ENCODE data around the gene FAM170B.

Gene FAM170B

GRCh38 chr10:49133706-49134248 is at the start of gene FAM170B:
Gene FAM170B (minus strand): TSS chr10:49134021. CDS start chr10:49133918, 103 bp downstream.
- no peak for DNase-seq (ENCODE audit: low read depth in 1 of 2, low spot score in 1 of 2)

DNA sequence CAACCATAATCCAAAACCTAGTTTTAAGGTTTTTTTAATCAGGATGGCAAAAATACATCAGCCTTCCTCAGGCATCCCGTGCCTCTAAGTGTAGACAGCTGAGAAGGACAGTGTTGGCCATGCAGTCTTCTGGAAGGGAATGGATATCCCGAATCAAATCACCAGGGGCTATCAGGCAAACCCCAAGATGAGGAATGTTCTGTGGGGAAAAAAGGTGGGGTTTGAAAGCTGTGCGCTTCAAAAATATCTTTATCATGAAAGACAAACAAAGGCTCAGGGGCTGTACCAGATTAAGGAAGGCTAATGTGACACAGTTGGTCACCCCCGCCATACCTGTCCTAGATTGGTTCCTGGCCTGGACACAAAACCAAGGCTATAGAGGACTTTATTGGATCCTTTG is 49.0 kb upstream of the FAM170B start:
- DNase-seq (ENCODE audit: low read depth in 1 of 2, low spot score in 1 of 2), result no peak

DNA sequence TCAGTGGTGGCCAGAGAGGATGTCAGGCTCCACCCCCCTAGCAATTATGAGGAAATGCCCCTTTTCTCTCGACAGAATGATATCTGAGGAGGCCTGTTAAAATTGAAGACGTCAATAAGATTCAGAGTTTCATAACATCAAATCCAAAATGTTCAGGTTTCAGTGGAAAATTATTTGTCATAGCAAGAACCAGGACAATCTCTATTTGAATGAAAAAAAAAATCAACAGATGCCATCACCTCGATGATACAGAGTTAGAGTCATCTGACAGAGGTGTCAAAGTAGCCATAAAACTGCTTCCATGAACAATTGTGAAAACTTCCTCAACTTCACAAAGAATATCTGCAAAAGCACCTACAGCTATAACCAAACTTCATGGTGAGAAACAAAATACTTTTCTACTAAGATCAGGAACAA is 46.6 kb upstream of the FAM170B start:
- DNase-seq (ENCODE audit: low read depth in 1 of 2, low spot score in 1 of 2), result no peak

- no peak for DNase-seq (ENCODE audit: low read depth in 1 of 2, low spot score in 1 of 2)
Observed at GRCh38 chr10:49179699-49180443, 46.0 kb upstream of the FAM170B start.

DNA sequence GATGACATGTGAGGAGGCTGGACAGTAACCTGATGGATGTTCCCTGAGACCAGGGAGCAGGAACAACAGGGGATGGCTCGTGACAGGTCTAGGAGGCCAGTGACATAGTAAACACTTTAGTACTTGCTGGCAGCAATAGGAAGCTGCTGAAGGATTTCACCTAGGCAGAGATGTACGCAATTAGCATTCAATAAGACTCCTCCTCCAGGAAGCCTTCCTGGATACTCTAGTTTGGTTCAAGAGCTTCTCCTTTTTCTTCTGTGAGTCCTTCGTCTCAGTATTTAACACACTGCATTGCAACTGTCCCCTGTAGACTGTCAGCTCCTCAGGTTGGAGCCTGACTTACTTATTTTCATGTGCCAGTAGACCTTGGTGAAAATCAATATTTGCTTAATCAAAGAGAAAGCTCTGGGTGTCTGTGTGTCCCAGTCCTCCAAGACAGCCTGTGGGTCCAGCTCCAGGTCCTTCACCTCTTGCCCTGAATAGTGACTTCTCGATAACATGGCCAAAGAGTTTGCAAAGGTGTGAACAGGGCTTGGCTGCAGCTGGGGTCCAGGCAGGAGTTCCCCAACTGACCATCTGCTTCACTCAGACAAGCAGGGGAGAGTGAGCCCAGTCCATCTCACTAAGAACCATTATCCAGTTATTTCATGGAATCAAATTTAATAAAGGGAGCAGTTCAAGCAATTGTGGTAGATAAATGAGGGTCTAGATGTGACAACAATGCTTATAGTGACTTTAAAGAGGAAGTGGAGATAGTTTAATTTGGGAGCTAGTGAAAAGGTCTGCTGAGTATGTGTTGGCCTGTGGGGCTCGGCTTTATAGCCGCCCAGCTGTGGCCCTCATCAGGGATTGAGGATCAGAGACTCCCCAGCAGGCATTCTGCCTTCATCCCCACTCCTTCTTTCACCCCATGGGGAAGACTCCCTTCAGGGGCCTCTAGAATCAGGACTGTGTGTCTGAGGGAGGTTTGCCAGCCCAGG is 45.0 kb upstream of the FAM170B start:
- DNase-seq (ENCODE audit: low read depth in 1 of 2, low spot score in 1 of 2), result no peak

DNA sequence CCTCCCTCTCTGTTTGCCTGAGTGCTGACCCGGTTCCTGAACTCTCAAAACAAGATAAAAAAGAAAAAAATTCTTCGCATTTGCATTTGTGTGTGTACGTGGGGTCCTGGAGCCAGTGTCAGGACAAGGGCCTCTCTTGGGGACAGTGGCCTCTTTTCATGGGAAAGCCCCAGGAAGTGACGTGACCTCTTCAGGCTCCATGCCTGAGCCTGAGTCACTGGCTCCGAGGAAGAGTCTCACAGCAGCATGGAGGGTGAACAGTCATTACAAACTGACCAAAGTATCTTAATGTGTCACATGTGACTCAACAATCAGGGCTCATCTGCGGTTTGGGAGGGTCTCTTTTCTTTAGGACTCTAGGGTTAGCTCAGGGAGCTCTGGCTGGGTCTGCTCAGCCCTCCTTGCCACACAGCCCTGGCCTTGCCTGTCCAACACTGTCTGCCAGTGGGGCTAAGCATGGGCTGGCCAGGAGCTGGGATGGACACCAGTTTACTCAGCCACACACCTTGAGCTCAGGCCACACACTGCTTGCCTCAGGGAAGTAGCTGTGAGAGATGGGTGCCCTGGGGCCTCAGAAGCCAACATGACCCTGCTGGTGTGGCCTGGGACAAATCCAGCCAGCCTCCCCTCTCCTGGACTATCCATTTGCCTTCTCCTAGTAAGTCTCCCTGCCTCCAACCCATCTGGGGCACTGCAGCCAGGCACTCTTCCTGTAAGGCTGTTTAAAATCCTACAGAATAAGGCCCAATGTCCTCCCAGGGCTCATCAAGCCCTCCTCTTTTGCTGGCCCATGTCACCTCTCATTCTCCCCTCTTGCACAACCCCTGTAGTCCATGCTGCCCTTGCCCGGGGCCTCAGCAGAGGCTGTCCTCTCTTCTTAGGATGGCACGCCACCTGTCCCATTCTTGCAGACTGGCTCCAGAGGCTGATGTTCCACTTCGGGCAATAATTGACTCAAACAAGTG is 43.9 kb upstream of the FAM170B start:
- no peak for DNase-seq (ENCODE audit: low read depth in 1 of 2, low spot score in 1 of 2)

GRCh38 chr10:49176310-49177268 is 42.8 kb upstream of the FAM170B start:
- DNase-seq (ENCODE audit: low read depth in 1 of 2, low spot score in 1 of 2), result no peak

DNA sequence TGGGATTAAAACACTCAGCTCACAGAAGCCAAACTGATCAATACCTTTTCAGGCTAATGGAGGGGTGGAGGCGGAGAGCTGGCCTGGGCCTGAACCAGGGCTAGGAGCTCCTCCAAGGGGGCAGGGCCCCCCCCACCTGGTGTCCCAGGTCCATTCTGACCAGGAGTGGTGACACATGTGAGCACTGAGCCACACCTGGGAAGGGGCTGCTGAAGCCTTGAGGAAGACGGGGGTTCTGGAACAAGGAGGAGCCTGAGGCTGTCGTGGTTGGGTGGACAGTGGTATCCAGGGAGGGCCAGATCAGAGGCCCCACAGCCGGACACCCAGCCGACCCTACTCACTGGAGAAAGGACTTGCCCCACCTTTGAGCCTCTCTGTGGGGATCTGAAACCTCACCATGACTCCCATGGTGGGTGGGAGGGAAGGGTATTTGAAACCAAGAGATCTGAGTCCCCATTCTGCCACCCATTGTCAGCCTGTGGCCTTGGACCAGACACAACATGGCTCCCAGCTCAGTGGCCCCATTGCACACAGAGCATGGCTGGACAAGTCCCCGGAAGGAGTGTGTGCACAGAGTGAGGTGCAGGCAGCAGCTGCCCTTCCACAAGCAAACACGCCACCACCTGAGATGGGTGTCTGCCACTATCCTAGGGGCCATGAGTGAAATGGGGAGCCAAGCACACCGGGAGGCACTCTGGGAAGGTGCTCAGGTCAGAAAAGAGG is 41.9 kb upstream of the FAM170B start:
- DNase-seq (ENCODE audit: low read depth in 1 of 2, low spot score in 1 of 2), result no peak

DNA sequence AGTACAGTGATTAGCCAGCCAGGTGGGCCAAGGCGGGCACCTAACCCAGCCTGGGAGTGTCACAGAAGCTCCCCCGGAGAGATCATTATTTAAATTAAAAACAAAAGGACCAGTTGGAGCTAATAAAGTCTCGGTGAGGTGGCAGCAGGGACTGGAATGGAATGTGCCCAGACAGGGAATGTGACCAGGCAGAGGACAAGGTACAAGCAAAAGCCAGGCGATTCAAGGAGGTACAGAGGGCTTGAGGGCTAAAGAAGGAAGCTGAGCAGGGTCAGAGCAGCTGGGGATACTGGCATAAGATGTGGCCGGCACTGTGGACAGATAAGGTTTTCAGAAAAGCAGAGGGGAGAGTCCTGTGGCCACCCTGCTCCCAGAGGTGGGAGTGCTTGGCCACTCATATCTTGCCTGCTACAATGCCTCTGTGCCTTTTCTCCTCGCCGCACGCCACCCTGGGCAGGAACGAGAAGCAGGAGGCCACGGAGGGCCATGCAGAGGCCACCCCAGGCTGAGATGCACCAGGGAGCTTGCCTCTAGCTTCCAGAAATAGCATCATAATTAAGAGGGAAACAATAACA is 41.2 kb upstream of the FAM170B start:
- DNase-seq (ENCODE audit: low read depth in 1 of 2, low spot score in 1 of 2), result no peak

GRCh38 chr10:49174261-49174925 is 40.6 kb upstream of the FAM170B start:
- DNase-seq (ENCODE audit: low read depth in 1 of 2, low spot score in 1 of 2), result no peak

DNA sequence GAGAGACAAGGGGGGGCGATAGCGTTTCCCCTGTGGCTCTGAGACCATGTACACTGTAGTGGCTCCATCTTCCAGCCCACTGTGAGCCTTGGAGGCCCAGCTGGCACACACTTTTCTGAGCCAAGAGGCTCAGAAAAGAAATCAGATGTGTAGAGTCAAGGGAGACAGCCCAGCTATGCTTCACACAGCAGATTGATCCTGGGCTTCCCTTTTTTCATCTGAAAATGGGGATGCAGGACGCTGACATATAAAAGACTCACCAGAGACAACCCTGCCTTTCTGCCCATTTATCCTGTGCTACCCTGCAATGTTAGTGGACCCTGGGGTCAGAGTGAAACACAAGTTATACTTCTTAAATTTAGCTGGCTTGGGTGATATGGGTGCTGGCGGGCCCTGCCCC is 40.0 kb upstream of the FAM170B start:
- no peak for DNase-seq (ENCODE audit: low read depth in 1 of 2, low spot score in 1 of 2)

GRCh38 chr10:49173201-49173772 is 39.5 kb upstream of the FAM170B start:
- no peak for DNase-seq (ENCODE audit: low read depth in 1 of 2, low spot score in 1 of 2)

DNA sequence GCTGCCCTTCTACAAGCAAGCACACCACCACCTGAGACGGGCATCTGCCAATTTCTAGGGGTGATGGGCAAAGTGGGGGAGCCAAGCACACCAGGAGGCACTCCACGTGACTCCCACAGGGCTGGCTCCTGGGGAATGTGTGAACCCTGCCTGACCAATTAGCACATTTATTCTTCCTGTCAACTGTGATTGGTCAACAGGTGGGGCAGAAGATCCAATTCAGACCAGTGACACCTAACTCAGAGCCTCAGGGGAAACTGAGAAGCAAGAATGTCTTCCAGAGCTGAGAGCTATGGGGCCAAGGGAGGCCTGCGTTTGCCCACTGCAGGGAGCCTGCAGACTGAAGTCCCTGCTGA is 38.9 kb upstream of the FAM170B start:
- DNase-seq (ENCODE audit: low read depth in 1 of 2, low spot score in 1 of 2), result no peak

DNA sequence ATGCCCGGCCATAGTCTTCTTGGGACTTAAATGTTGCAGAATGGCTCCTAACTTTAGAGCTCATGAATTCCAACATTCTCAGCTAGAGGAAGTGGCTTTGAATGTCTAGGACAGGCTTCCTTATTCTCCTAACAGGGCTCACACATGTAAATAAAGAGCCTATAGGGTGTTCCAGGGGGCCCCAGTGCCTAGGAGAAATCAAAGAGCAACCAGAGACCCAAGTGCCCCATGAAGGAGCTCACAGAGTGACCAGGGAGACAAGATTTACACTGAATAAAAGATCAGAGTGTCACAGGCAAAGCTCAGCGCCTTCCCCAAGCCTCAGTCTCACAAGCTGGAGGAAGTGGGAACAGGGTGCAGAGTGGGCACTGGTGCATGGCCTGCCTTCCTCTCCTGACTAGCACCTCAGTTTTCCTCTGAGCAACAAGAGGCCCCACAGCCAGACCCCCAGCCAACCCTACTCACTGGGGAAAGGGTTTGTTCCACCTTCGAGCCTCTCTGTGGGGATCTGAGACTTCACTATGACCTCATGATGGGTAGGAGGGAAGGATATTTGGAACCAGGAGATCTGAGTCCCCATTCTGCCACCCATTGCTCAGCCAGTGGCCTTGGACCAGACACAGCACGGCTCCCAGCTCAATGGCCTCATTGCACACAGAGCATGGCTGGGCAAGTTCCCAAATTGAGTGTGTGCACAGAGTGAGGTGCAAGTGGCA is 38.4 kb upstream of the FAM170B start:
- no peak for DNase-seq (ENCODE audit: low read depth in 1 of 2, low spot score in 1 of 2)

GRCh38 chr10:49171326-49172060 is 37.7 kb upstream of the FAM170B start:
- no peak for DNase-seq (ENCODE audit: low read depth in 1 of 2, low spot score in 1 of 2)

DNA sequence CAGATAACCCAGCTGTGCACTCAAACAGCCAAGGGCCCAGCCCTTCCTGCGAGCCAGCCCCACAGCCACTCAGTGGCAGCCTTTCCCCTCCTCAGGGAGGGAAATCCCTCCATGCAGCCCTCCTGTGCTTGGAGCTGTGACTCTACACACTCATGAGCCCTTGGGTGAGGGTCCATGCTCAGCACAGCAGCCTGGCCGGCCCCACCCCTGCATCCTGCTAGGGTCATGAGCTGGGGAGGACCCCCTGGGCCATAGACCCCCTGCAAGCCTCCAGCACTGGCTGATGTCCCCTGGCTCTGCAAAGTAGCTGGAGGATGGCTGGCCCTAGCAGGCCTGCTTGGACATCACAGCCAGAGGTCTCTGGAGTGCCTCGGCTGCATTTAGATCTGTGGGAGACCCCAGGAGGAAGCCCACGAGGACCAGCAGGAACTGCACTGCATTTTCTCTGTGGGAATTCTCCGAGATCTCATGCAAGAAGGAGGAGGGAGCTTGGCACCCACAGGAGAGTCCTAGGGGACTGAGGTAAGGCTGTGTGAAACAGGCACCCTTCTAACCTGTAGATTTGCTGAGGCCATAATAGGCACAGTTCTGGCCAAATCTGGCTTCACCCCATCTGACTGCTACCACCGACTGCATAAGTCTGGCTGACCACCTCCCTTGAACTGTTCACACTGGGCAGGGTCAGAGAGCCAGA is 37.0 kb upstream of the FAM170B start:
- DNase-seq (ENCODE audit: low read depth in 1 of 2, low spot score in 1 of 2), result no peak
